Coronary artery (tissue), 2 donors: ENCODE results near the gene CDX4.

Experiments used
- DNase-seq: peaks from one replicate; pipeline ENCODE4 v3.0.0-alpha.2; 2017; ENCODE audit warnings: low spot score
- H3K27ac ChIP-seq, 2 donors: fragments of 200-600 bp; sonication (generic); one replicate each; pipeline ENCODE4 v1.5.1; 2016 to 2019
- H3K4me3 ChIP-seq: fragments of 200-600 bp; sonication (generic); 2 replicates; pipeline ENCODE4 v1.5.1; 2016; ENCODE audit warnings: mild to moderate bottlenecking, moderate library complexity
- CTCF ChIP-seq: fragments of 200-600 bp; sonication (generic); IDR thresholded peaks from one replicate; pipeline ENCODE4 v1.5.1; 2019; ENCODE audit warnings: antibody characterized with exemption

Gene CDX4

GRCh38 chrX:73446831-73447230 is at the start of gene CDX4:
Gene CDX4 (plus strand): TSS chrX:73447053. CDS start chrX:73447254, 201 bp downstream.
- no peak for DNase-seq
- no peak for TF ChIP-seq CTCF
- Histone ChIP-seq H3K4me3 (peak within 1 kb of the TSS; percentile 47), H3K27ac (no peak within 1 kb of the TSS)

DNA sequence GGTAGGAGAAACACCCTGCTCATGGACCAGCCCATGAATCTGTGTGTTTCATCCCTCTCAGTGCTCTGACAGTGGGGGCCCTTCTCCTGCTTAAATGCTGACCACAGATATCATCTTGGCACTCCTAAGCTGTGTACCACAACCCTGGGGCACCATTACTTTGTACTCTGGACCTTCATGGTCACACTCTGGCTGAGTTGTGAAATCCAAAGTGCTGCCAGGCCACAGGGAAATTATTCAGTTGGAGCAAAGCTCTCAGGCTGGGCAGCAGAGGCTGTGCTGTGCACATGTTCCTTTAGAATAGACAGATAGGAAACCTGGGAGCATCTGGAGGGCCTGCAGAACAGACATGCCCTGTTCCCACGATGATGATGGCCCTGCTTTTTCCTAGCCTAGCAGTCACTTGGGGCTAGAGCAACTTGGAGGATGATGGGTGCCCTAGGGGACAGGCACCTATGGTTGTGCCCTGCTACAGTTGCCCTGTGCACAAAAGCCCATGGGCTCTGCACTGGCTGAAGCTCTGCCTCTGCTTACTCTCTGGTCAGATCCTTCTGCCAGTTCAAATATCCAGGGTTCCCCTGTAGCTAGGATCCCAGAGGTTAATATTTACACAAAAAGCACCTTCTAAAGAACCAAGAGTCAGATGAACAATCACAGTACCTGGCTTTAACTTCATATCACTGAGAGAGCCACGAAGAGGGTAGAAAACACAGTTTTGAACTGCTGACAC is 48.5 kb upstream of the CDX4 start:
- H3K27ac ChIP-seq, result no peak overlapping the region
- DNase-seq, result no peak
- H3K4me3 ChIP-seq, result no peak overlapping the region
- no peak for TF ChIP-seq CTCF

DNA sequence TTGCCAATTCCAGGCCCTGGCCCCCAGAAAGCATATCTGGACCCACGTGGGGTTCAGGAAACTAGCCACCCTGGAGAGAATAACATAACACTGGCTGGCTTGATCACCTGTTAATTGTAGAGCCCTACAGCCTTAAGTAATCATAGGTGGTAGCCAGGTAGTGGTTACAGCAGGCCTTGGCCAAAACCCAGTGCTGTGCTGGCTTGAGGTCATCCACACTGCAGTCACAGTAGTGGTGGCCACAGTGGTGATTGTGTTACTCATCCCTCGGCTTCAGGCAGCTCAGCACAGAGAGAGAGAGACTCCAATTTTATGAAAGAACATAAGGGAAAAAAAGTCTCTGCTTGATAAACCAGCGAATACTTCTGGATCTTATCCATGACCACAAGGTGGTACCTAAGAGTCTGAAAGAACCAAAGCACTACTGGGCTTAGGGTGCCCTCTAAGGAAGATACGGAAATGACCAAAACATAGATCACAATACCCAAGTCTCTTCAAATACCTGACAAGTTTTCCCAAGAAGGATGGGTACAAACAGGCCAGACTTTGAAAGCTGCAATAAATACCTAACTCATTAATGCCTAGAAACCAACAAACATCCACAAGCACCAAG is 46.6 kb upstream of the CDX4 start:
- no peak for DNase-seq
- TF ChIP-seq CTCF, result no peak
- no peak overlapping the region for H3K4me3 ChIP-seq
- H3K27ac ChIP-seq, result no peak overlapping the region

GRCh38 chrX:73401591-73402266 is 45.1 kb upstream of the CDX4 start:
- no peak overlapping the region for H3K27ac ChIP-seq
- no peak for DNase-seq
- no peak overlapping the region for H3K4me3 ChIP-seq
- TF ChIP-seq CTCF, result no peak

DNA sequence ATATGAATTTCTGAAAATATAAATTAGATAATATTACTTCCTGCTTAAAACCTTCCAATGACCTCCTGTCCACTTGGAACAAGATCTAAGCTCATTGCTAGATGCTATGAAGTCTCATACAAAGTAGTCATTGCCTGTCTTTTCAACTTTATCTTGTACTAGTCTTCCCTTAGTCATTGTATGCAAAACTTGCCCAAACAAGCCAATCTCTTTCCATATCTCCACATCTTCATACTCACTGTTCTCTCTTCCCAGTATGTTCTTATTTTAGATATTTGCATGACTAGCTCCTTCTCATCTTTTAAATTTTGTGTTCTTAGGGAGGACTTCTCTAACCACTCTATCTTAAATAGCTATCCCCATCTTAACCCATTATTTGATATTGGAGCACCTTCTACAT is 33.9 kb upstream of the CDX4 start:
- Histone ChIP-seq H3K27ac (no peak overlapping the region), H3K4me3 (no peak overlapping the region)
- DNase-seq, result no peak
- no peak for TF ChIP-seq CTCF

- DNase-seq, result no peak
- TF ChIP-seq CTCF, result no peak
These were observed 500 bp downstream of the CDX4 start for GRCh38 chrX:73447311-73447794.

More at GRCh38 chrX:73447311-73447794, 500 bp downstream of the CDX4 start:
- no peak overlapping the region for H3K4me3 ChIP-seq
- H3K27ac ChIP-seq, result no peak overlapping the region
